GM21423 (cell line): Measurements from ENCODE around the gene XRCC4.

Experiments used
- ATAC-seq: cut with Tn5 transposase; IDR thresholded peaks from one replicate; pipeline ENCODE4 v1.9.1; 2021; ENCODE audit warnings: mild to moderate bottlenecking, moderate library complexity; ENCODE audit not compliant: unreplicated experiment

Gene XRCC4

GRCh38 chr5:83069096-83069799 lies 8.1 kb upstream of the XRCC4 start:
- ATAC-seq = no peak

- ATAC-seq = no peak
Measured at GRCh38 chr5:83071286-83072051, 5.9 kb upstream of the XRCC4 start.

- no peak for ATAC-seq
Measured at GRCh38 chr5:83072966-83073365, 4.4 kb upstream of the XRCC4 start.

GRCh38 chr5:83077662-83078261 lies 415 bp downstream of the XRCC4 start:
- peak; percentile 2 for ATAC-seq

- ATAC-seq = no peak
Measured at GRCh38 chr5:83082750-83083149, 5.4 kb downstream of the XRCC4 start.

GRCh38 chr5:83084336-83084735 lies 7.0 kb downstream of the XRCC4 start:
- ATAC-seq = no peak

- no peak for ATAC-seq
Measured at GRCh38 chr5:83085106-83085505, 7.8 kb downstream of the XRCC4 start.

- ATAC-seq = no peak
Measured at GRCh38 chr5:83090169-83090568, 12.8 kb downstream of the XRCC4 start.

GRCh38 chr5:83092619-83093018 lies 15.3 kb downstream of the XRCC4 start:
- ATAC-seq = no peak

- ATAC-seq = no peak
Measured at GRCh38 chr5:83093692-83094091, 16.3 kb downstream of the XRCC4 start.

GRCh38 chr5:83095163-83095956 lies 18.0 kb downstream of the XRCC4 start:
- no peak for ATAC-seq

GRCh38 chr5:83095957-83096539 lies 18.7 kb downstream of the XRCC4 start:
- no peak for ATAC-seq

- no peak for ATAC-seq
Measured at GRCh38 chr5:83096660-83097339, 19.5 kb downstream of the XRCC4 start.

GRCh38 chr5:83097689-83098231 lies 20.4 kb downstream of the XRCC4 start:
- no peak for ATAC-seq

GRCh38 chr5:83099001-83099400 lies 21.7 kb downstream of the XRCC4 start:
- ATAC-seq = no peak

- ATAC-seq = no peak
Measured at GRCh38 chr5:83099445-83099844, 22.1 kb downstream of the XRCC4 start.

- no peak for ATAC-seq
Measured at GRCh38 chr5:83101514-83101913, 24.2 kb downstream of the XRCC4 start.

GRCh38 chr5:83102364-83102980 lies 25.1 kb downstream of the XRCC4 start:
- ATAC-seq = no peak

GRCh38 chr5:83104021-83104420 lies 26.7 kb downstream of the XRCC4 start:
- ATAC-seq = no peak
